Endothelial cell (in vitro differentiated cells): ENCODE measurements around the gene LSM8. TPM values are rescaled to one million over a fixed set of nuclear protein-coding genes. Genes with fewer than 3 reads are reported as not detected.
A peak's percentile ranks its signal among the peaks of the same experiment; 100 is the strongest.

ENCODE experiments used
- DNase-seq: peaks from one replicate; pipeline ENCODE4 v3.0.0; 2021; ENCODE audit warnings: low spot score
- H3K27ac Mint-ChIP-seq: one replicate; pipeline ENCODE4 v1.8.0; 2021; ENCODE audit warnings: mixed read lengths, inconsistent platforms; ENCODE audit not compliant: unreplicated experiment
- H3K27me3 Mint-ChIP-seq: one replicate; pipeline ENCODE4 v1.8.0; 2021; ENCODE audit warnings: mild to moderate bottlenecking, moderate library complexity, mixed read lengths, inconsistent platforms; ENCODE audit not compliant: unreplicated experiment
- H3K36me3 Mint-ChIP-seq: one replicate; pipeline ENCODE4 v1.8.0; 2021; ENCODE audit warnings: mild to moderate bottlenecking, low read depth, mixed read lengths, inconsistent platforms; ENCODE audit not compliant: unreplicated experiment
- H3K4me1 Mint-ChIP-seq: one replicate; pipeline ENCODE4 v1.8.0; 2021; ENCODE audit warnings: mild to moderate bottlenecking, mixed read lengths, inconsistent platforms; ENCODE audit not compliant: unreplicated experiment
- H3K4me3 Mint-ChIP-seq: one replicate; pipeline ENCODE4 v1.8.0; 2021; ENCODE audit warnings: mild to moderate bottlenecking, mixed read lengths, inconsistent platforms; ENCODE audit not compliant: unreplicated experiment
- H3K9me3 Mint-ChIP-seq: one replicate; pipeline ENCODE4 v1.8.0; 2021; ENCODE audit warnings: mixed read lengths, inconsistent platforms; ENCODE audit not compliant: unreplicated experiment
- total RNA-seq: library from RNA; stranded (reverse); fragmentation: NEBNext Ultra II Directional; extraction: Animal tissue kit (Norgen Biotek cat#: 25700); gene quantifications from one replicate; pipeline ENCODE4 v1.2.1, GENCODE V29; 2021; ENCODE audit not compliant: unreplicated experiment
- TF ChIP-seq, protein P1 (sequence below): fragments of 200-600 bp; sonication (generic); IDR thresholded peaks from one replicate; pipeline ENCODE4 v1.5.0; 2021; ENCODE audit warnings: antibody characterized with exemption; ENCODE audit not compliant: unreplicated experiment

The LSM8 gene
- total RNA-seq, 1 donor from 2014 or later: 39.7 TPM

DNA sequence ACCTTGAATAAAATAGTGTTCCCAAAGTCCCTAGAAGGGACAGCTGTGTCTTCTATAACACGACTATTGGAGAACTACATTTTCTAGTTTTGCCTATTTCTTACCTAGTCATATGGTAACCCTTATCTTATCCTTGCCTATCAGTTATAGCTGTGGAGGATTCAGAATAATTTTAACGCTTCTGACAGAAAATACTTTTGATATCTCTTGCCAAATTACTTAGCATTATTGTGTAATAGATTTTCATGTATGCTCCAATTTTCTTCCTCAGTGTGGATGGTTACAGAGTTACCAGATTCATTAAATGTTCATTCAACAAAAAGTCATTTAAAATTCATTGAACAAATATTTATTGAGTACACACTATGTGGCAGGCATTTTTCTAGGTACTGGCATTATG lies 34.6 kb upstream of the LSM8 start:
- TF ChIP-seq, protein P1, sequence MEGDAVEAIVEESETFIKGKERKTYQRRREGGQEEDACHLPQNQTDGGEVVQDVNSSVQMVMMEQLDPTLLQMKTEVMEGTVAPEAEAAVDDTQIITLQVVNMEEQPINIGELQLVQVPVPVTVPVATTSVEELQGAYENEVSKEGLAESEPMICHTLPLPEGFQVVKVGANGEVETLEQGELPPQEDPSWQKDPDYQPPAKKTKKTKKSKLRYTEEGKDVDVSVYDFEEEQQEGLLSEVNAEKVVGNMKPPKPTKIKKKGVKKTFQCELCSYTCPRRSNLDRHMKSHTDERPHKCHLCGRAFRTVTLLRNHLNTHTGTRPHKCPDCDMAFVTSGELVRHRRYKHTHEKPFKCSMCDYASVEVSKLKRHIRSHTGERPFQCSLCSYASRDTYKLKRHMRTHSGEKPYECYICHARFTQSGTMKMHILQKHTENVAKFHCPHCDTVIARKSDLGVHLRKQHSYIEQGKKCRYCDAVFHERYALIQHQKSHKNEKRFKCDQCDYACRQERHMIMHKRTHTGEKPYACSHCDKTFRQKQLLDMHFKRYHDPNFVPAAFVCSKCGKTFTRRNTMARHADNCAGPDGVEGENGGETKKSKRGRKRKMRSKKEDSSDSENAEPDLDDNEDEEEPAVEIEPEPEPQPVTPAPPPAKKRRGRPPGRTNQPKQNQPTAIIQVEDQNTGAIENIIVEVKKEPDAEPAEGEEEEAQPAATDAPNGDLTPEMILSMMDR: no peak
- Mint-ChIP-seq H3K4me3 (no peak overlapping the region), H3K9me3 (no peaks in the 10 kb centered on the region), H3K27ac (no peak overlapping the region), H3K36me3 (no peaks in the 10 kb centered on the region), H3K27me3 (no peaks in the 10 kb centered on the region), H3K4me1 (no peaks in the 10 kb centered on the region)
- DNase-seq: no peak

GRCh38 chr7:118151671-118152070 lies 32.3 kb upstream of the LSM8 start:
- no peaks in the 10 kb centered on the region for H3K9me3 Mint-ChIP-seq
- H3K27ac Mint-ChIP-seq: no peak overlapping the region
- H3K4me1 Mint-ChIP-seq: no peaks in the 10 kb centered on the region
- H3K36me3 Mint-ChIP-seq: no peaks in the 10 kb centered on the region
- no peak overlapping the region for H3K4me3 Mint-ChIP-seq
- H3K27me3 Mint-ChIP-seq: no peaks in the 10 kb centered on the region
- no peak for DNase-seq
- TF ChIP-seq, protein P1: no peak

- Mint-ChIP-seq H3K36me3 (no peaks in the 10 kb centered on the region), H3K4me3 (no peak overlapping the region), H3K4me1 (no peaks in the 10 kb centered on the region), H3K27ac (no peak overlapping the region), H3K27me3 (no peaks in the 10 kb centered on the region), H3K9me3 (no peaks in the 10 kb centered on the region)
- TF ChIP-seq, protein P1: no peak
- DNase-seq: no peak
These were observed 31.8 kb upstream of the LSM8 start for GRCh38 chr7:118152149-118152548.

GRCh38 chr7:118152654-118153053 lies 31.3 kb upstream of the LSM8 start:
- no peaks in the 10 kb centered on the region for H3K27me3 Mint-ChIP-seq
- H3K4me3 Mint-ChIP-seq: no peak overlapping the region
- no peak overlapping the region for H3K27ac Mint-ChIP-seq
- H3K9me3 Mint-ChIP-seq: no peaks in the 10 kb centered on the region
- TF ChIP-seq, protein P1: no peak
- H3K36me3 Mint-ChIP-seq: no peaks in the 10 kb centered on the region
- no peak for DNase-seq
- no peaks in the 10 kb centered on the region for H3K4me1 Mint-ChIP-seq

- TF ChIP-seq, protein P1: peak; percentile 90
- DNase-seq: peak; percentile 42
- H3K27ac Mint-ChIP-seq: no peak overlapping the region
- H3K27me3 Mint-ChIP-seq: no peaks in the 10 kb centered on the region
- no peaks in the 10 kb centered on the region for H3K36me3 Mint-ChIP-seq
- H3K9me3 Mint-ChIP-seq: no peaks in the 10 kb centered on the region
- no peaks in the 10 kb centered on the region for H3K4me1 Mint-ChIP-seq
- no peak overlapping the region for H3K4me3 Mint-ChIP-seq
These were observed 30.3 kb upstream of the LSM8 start for GRCh38 chr7:118153551-118154177.
